Measurements from ENCODE around the gene TOMM6.

Gene TOMM6

DNA sequence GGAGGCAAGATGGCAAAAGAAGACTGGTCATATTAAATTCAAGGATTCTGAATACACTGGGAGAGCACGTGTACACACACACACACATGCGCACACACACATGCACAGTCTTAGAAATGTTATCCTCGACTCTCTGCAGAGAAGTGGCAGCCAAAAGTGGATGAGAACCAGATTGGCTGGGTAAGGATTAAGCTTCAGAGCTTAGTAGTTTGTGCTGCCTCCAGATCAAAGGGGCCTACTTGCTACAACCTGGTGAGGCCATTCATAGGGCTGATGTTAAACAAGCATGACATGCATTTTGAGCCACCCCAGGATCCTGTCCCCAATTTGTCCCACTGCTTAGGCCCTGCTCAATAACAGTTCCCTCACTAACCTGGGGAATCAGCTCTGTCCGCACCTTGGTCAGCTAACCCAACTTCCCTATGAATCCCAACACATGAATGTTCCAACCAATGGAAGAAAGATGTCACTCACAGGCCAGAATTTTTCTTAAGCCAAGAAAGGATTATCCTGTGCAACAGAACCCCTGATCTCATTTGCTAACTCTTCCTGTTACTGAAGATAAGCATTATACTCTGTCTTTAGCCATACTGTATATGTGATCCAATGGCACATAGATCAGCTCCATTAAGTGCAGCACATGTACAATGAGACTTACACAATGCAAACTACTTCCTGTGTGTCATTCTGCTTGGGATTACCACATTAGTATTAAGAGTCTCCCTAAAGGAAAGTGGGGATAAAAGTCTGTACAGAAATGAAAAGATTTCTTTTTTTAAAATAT lies 31.0 kb downstream of the TOMM6 start:
- no peak for TF ChIP-seq CTCF (IDR thresholded peaks at IDR 0.05; ENCODE audit: low read depth, low read length)
- DNase-seq (ENCODE audit: extremely low read depth, low read depth): no peak

DNA sequence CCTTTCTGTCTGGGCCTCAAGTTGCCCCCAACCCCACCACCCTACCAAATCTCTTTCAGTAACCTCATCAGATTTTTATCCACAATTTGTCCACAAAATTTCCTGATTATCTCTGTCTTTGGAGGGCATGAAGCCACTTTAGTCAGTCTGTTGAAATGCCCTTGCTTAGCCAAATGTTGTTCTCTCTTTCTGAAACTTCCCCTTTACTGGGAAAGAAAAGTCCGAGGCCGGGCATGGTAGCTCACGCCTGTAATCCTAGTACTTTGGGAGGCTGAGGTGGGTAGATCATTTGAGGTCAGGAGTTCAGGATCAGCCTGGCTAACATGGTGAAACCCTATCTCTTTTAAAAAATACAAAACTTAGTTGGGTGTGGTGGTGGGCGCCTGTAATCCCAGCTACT lies 33.8 kb downstream of the TOMM6 start:
- DNase-seq (ENCODE audit: extremely low read depth, low read depth): no peak
- no peak for TF ChIP-seq CTCF (IDR thresholded peaks at IDR 0.05; ENCODE audit: low read depth, low read length)

DNA sequence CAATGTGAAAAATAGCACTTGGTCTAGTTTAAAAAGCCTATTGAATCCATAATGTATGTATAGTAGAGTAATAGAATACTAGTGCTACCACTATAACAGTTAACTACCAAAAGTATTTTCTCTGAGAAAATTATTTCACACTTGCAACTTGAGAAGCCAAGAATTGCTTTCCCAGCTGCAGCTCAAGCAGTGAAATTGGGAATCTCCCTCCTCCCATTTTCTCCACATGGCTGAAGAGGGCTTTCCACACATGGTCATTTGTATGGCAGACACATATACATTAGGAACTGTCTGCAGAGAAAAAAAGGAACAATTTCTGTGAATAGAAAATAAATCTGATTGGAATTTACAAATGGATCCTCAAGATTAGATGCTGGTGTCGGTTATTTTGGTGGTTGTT lies 34.5 kb downstream of the TOMM6 start:
- no peak for DNase-seq (ENCODE audit: extremely low read depth, low read depth)
- TF ChIP-seq CTCF (IDR thresholded peaks at IDR 0.05; ENCODE audit: low read depth, low read length): no peak

GRCh38 chr6:41823178-41823577 lies 35.7 kb downstream of the TOMM6 start:
- TF ChIP-seq CTCF (IDR thresholded peaks at IDR 0.05; ENCODE audit: low read depth, low read length): no peak
- DNase-seq (ENCODE audit: extremely low read depth, low read depth): no peak

DNA sequence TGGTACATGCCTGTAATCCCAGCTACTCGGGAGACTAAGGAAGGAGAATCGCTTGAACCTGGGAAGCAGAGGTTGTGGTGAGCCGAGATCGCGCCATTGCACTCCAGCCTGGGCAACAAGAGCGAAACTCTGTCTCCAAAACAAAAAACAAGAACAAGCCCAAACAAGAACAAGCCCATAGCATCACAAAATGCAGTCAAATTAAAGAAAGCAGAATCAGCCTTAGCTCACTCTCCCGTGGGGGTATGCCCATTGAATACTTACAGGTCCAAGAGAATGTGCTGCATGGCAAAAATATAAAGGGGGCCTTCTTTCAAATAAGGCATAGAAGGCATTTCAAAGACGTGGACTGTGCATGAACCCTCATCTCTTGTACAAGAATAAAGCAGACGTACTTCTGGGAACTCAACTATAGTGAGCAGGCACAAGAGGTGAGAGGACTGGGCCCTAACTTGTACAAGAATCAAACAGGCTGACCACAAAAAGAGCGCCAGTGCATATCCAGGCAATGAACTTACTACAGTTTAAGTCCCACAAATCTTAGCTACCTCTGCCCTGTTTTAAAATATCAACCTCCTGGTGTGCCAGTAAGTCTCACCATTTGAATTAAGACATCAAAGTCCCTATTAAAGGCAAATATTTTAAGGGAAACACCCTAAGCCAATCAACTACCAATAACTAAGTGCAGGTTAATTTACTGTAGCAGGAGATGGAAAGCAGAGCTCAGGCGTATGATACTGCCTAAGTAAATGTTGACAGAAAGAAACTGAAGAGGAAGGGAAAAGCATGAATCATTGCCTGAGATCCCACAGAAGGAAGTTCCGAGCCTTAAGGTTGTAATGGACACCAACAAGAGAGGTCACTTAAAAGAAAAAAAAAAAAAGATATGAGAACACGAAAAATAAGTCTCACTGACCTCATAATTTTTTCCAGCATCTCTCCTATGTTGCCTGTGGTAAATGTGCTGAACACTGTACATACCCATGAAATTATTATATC lies 37.4 kb downstream of the TOMM6 start:
- no peak for TF ChIP-seq CTCF (IDR thresholded peaks at IDR 0.05; ENCODE audit: low read depth, low read length)
- no peak for DNase-seq (ENCODE audit: extremely low read depth, low read depth)

- no peak for TF ChIP-seq CTCF (IDR thresholded peaks at IDR 0.05; ENCODE audit: low read depth, low read length)
- DNase-seq (ENCODE audit: extremely low read depth, low read depth): no peak
Measured at GRCh38 chr6:41826343-41827022, 39.0 kb downstream of the TOMM6 start.
